ENCODE results near the gene SLC38A10.

The SLC38A10 gene

DNA sequence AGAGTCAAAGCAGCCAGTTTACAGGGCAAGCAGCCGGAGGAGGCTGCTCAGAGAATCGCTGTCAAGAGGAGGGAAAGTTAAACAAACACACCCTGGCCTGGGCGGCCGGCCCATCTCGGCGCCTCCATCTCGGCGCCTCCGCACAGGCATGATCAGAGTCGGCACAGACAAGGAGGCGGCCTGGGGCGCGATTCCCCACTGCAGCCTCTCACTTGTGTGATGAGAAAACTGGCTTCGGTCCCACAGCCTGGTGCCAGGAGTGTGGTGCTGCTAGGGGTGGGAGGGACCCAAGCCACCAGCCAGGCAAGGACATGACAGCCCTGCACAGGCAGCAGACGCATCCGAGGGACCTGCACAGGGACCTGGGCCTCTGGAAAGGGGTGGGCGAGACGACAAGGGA lies 17.7 kb downstream of the SLC38A10 start:
- Histone ChIP-seq H3K27ac (ENCODE audit: insufficient read depth, low read length, poor library complexity, severe bottlenecking) (no peak overlapping the region), H3K4me3 (ENCODE audit: insufficient read depth, low read depth, low read length, poor library complexity, severe bottlenecking) (no peak overlapping the region), H3K27me3 (replicated peaks; ENCODE audit: control insufficient read depth, insufficient read depth, low read length, poor library complexity, severe bottlenecking) (no peaks in the 10 kb centered on the region), H3K36me3 (ENCODE audit: control insufficient read depth, insufficient read depth, low read length) (peaks cover 95% of the 10 kb centered on the region), H3K9me3 (ENCODE audit: control insufficient read depth, low read length) (no peaks in the 10 kb centered on the region), H3K4me1 (ENCODE audit: control insufficient read depth, insufficient read depth, low read length, poor library complexity, severe bottlenecking) (no peaks in the 10 kb centered on the region)
- no peak for DNase-seq

DNA sequence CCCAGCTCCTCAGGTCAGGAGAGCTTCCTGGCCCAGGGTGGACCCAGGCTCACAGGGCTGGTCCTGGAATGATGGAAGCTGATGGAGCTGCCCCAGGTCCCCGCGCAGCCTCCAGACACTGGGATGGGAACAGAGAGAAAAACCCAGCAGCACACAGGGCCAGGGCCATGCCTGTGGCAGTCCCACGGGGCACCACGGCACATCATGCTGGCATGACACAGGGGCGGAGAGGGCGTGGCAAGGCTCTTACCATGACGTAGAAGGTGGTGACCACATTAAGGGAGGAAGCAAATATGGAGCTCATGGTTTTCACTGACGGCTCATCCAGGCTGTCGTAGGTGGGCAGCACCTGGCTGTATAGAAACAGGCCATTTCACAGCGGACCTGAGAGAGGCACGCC lies 18.3 kb downstream of the SLC38A10 start:
- no peaks in the 10 kb centered on the region for H3K9me3 ChIP-seq (ENCODE audit: control insufficient read depth, low read length)
- H3K27ac ChIP-seq (ENCODE audit: insufficient read depth, low read length, poor library complexity, severe bottlenecking) = no peak overlapping the region
- H3K36me3 ChIP-seq (ENCODE audit: control insufficient read depth, insufficient read depth, low read length) = peaks cover 91% of the 10 kb centered on the region

GRCh38 chr17:81274471-81274855 lies 20.6 kb downstream of the SLC38A10 start:
- H3K4me1 ChIP-seq (ENCODE audit: control insufficient read depth, insufficient read depth, low read length, poor library complexity, severe bottlenecking) = no peaks in the 10 kb centered on the region
- H3K27ac ChIP-seq (ENCODE audit: insufficient read depth, low read length, poor library complexity, severe bottlenecking) = no peak overlapping the region
- no peak for DNase-seq
- H3K4me3 ChIP-seq (ENCODE audit: insufficient read depth, low read depth, low read length, poor library complexity, severe bottlenecking) = no peak overlapping the region
- no peaks in the 10 kb centered on the region for H3K9me3 ChIP-seq (ENCODE audit: control insufficient read depth, low read length)
- H3K27me3 ChIP-seq (replicated peaks; ENCODE audit: control insufficient read depth, insufficient read depth, low read length, poor library complexity, severe bottlenecking) = no peaks in the 10 kb centered on the region
- H3K36me3 ChIP-seq (ENCODE audit: control insufficient read depth, insufficient read depth, low read length) = peaks cover 84% of the 10 kb centered on the region

More for the DNA sequence above, 18.3 kb downstream of the SLC38A10 start:
- H3K27me3 ChIP-seq (replicated peaks; ENCODE audit: control insufficient read depth, insufficient read depth, low read length, poor library complexity, severe bottlenecking) = no peaks in the 10 kb centered on the region
- DNase-seq = no peak
- no peak overlapping the region for H3K4me3 ChIP-seq (ENCODE audit: insufficient read depth, low read depth, low read length, poor library complexity, severe bottlenecking)
- H3K4me1 ChIP-seq (ENCODE audit: control insufficient read depth, insufficient read depth, low read length, poor library complexity, severe bottlenecking) = no peaks in the 10 kb centered on the region

DNA sequence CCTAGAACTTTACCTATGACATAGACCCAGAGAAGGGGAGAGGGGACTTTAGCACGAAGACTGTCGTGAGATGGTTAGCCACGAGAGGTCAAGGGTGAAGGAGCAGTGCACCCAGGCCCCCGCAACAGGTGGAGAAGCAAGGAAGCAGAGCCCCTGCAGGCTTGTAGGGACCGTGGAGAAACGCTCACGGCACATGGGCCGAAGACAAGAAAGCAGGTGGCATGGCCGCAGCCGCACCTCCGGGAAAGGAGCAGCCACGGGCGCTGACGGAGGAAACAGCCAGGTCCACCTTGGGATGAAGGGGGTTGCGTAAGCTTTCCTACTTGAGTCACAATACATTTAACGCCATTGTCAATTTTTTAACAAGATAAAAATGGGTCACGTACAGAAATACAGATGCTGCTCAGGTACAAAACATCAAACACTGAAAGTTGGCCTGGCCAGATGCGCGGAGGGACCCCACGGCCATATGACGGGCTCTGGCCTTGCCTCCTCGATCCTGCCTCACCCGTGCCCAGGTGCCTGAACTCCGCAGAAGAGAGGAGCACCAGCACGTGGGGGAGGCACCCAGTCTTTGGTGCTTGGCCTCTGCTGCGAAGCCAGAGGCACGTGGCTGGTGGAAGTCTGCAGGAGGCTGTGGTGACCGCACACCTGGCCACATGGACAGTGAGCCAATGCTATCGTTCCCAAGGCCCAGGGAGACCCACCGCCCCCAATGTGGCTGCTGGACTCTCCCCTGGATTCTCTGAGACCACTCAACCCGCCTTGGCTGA lies 21.2 kb downstream of the SLC38A10 start:
- Histone ChIP-seq H3K4me3 (ENCODE audit: insufficient read depth, low read depth, low read length, poor library complexity, severe bottlenecking) (no peak overlapping the region), H3K27ac (ENCODE audit: insufficient read depth, low read length, poor library complexity, severe bottlenecking) (no peak overlapping the region), H3K9me3 (ENCODE audit: control insufficient read depth, low read length) (no peaks in the 10 kb centered on the region), H3K36me3 (ENCODE audit: control insufficient read depth, insufficient read depth, low read length) (peaks cover 82% of the 10 kb centered on the region), H3K4me1 (ENCODE audit: control insufficient read depth, insufficient read depth, low read length, poor library complexity, severe bottlenecking) (no peaks in the 10 kb centered on the region), H3K27me3 (replicated peaks; ENCODE audit: control insufficient read depth, insufficient read depth, low read length, poor library complexity, severe bottlenecking) (no peaks in the 10 kb centered on the region)
- DNase-seq = no peak

- no peak for DNase-seq
- H3K27ac ChIP-seq (ENCODE audit: insufficient read depth, low read length, poor library complexity, severe bottlenecking) = no peak overlapping the region
These were observed 22.5 kb downstream of the SLC38A10 start for GRCh38 chr17:81272616-81273015.

DNA sequence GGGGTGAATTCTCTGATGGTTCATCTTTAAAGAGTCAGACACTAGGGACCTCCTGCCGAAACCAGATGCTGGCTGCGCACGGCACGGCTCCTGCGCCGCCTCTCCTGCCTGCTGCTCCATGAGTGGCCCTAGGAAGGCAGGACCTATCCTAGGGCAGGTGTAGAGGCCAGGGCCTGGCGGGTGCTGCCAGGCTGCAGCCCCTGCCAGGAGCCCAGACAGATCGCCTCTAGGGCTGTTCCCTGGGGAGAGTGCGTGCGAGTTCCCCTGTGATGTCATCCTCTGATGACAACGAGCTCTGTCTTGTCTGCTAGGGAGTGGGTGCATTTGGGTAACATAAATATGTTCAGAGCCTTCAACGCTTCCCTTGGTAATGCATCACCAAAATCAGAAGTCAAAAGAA lies 23.9 kb downstream of the SLC38A10 start:
- no peak for DNase-seq
- Histone ChIP-seq H3K9me3 (ENCODE audit: control insufficient read depth, low read length) (no peaks in the 10 kb centered on the region), H3K4me1 (ENCODE audit: control insufficient read depth, insufficient read depth, low read length, poor library complexity, severe bottlenecking) (no peaks in the 10 kb centered on the region), H3K4me3 (ENCODE audit: insufficient read depth, low read depth, low read length, poor library complexity, severe bottlenecking) (no peak overlapping the region), H3K27ac (ENCODE audit: insufficient read depth, low read length, poor library complexity, severe bottlenecking) (no peak overlapping the region), H3K36me3 (ENCODE audit: control insufficient read depth, insufficient read depth, low read length) (peaks cover 68% of the 10 kb centered on the region), H3K27me3 (replicated peaks; ENCODE audit: control insufficient read depth, insufficient read depth, low read length, poor library complexity, severe bottlenecking) (no peaks in the 10 kb centered on the region)

More at GRCh38 chr17:81272616-81273015, 22.5 kb downstream of the SLC38A10 start:
- no peaks in the 10 kb centered on the region for H3K4me1 ChIP-seq (ENCODE audit: control insufficient read depth, insufficient read depth, low read length, poor library complexity, severe bottlenecking)
- H3K9me3 ChIP-seq (ENCODE audit: control insufficient read depth, low read length) = no peaks in the 10 kb centered on the region
- no peaks in the 10 kb centered on the region for H3K27me3 ChIP-seq (replicated peaks; ENCODE audit: control insufficient read depth, insufficient read depth, low read length, poor library complexity, severe bottlenecking)
- H3K4me3 ChIP-seq (ENCODE audit: insufficient read depth, low read depth, low read length, poor library complexity, severe bottlenecking) = no peak overlapping the region
- H3K36me3 ChIP-seq (ENCODE audit: control insufficient read depth, insufficient read depth, low read length) = peaks cover 77% of the 10 kb centered on the region

GRCh38 chr17:81270279-81270678 lies 24.8 kb downstream of the SLC38A10 start:
- Histone ChIP-seq H3K27me3 (replicated peaks; ENCODE audit: control insufficient read depth, insufficient read depth, low read length, poor library complexity, severe bottlenecking) (no peaks in the 10 kb centered on the region), H3K4me3 (ENCODE audit: insufficient read depth, low read depth, low read length, poor library complexity, severe bottlenecking) (no peak overlapping the region), H3K27ac (ENCODE audit: insufficient read depth, low read length, poor library complexity, severe bottlenecking) (no peak overlapping the region), H3K4me1 (ENCODE audit: control insufficient read depth, insufficient read depth, low read length, poor library complexity, severe bottlenecking) (no peaks in the 10 kb centered on the region), H3K9me3 (ENCODE audit: control insufficient read depth, low read length) (no peaks in the 10 kb centered on the region), H3K36me3 (ENCODE audit: control insufficient read depth, insufficient read depth, low read length) (peaks cover 68% of the 10 kb centered on the region)
- no peak for DNase-seq

- no peak for DNase-seq
These were observed 27.6 kb downstream of the SLC38A10 start for GRCh38 chr17:81267390-81268067.

GRCh38 chr17:81265576-81265975 lies 29.5 kb downstream of the SLC38A10 start:
- Histone ChIP-seq H3K4me3 (ENCODE audit: insufficient read depth, low read depth, low read length, poor library complexity, severe bottlenecking) (no peak overlapping the region), H3K27ac (ENCODE audit: insufficient read depth, low read length, poor library complexity, severe bottlenecking) (no peak overlapping the region), H3K27me3 (replicated peaks; ENCODE audit: control insufficient read depth, insufficient read depth, low read length, poor library complexity, severe bottlenecking) (no peaks in the 10 kb centered on the region), H3K9me3 (ENCODE audit: control insufficient read depth, low read length) (no peaks in the 10 kb centered on the region), H3K4me1 (ENCODE audit: control insufficient read depth, insufficient read depth, low read length, poor library complexity, severe bottlenecking) (no peaks in the 10 kb centered on the region), H3K36me3 (ENCODE audit: control insufficient read depth, insufficient read depth, low read length) (peaks cover 73% of the 10 kb centered on the region)
- DNase-seq = no peak

More at GRCh38 chr17:81267390-81268067, 27.6 kb downstream of the SLC38A10 start:
- no peaks in the 10 kb centered on the region for H3K9me3 ChIP-seq (ENCODE audit: control insufficient read depth, low read length)
- no peaks in the 10 kb centered on the region for H3K4me1 ChIP-seq (ENCODE audit: control insufficient read depth, insufficient read depth, low read length, poor library complexity, severe bottlenecking)
- no peaks in the 10 kb centered on the region for H3K27me3 ChIP-seq (replicated peaks; ENCODE audit: control insufficient read depth, insufficient read depth, low read length, poor library complexity, severe bottlenecking)
- H3K27ac ChIP-seq (ENCODE audit: insufficient read depth, low read length, poor library complexity, severe bottlenecking) = no peak overlapping the region
- H3K36me3 ChIP-seq (ENCODE audit: control insufficient read depth, insufficient read depth, low read length) = peaks cover 62% of the 10 kb centered on the region
- no peak overlapping the region for H3K4me3 ChIP-seq (ENCODE audit: insufficient read depth, low read depth, low read length, poor library complexity, severe bottlenecking)

GRCh38 chr17:81264640-81265039 lies 30.5 kb downstream of the SLC38A10 start:
- H3K9me3 ChIP-seq (ENCODE audit: control insufficient read depth, low read length) = no peaks in the 10 kb centered on the region
- H3K27me3 ChIP-seq (replicated peaks; ENCODE audit: control insufficient read depth, insufficient read depth, low read length, poor library complexity, severe bottlenecking) = no peaks in the 10 kb centered on the region
- no peak overlapping the region for H3K27ac ChIP-seq (ENCODE audit: insufficient read depth, low read length, poor library complexity, severe bottlenecking)
- H3K4me3 ChIP-seq (ENCODE audit: insufficient read depth, low read depth, low read length, poor library complexity, severe bottlenecking) = no peak overlapping the region
- DNase-seq = no peak
- H3K36me3 ChIP-seq (ENCODE audit: control insufficient read depth, insufficient read depth, low read length) = peaks cover 75% of the 10 kb centered on the region
- no peaks in the 10 kb centered on the region for H3K4me1 ChIP-seq (ENCODE audit: control insufficient read depth, insufficient read depth, low read length, poor library complexity, severe bottlenecking)

Measured in effector memory CD4-positive, alpha-beta T cell (primary cell).